HEK293 (cell line): ENCODE results near the gene RLN3.

Experiments used
- ATF2 ChIP-seq: fragments of 450-650 bp; formaldehyde crosslinking; IDR thresholded peaks from 2 replicates; pipeline ENCODE4 v1.5.1; 2016; ENCODE audit warnings: missing biosample characterization, missing genetic modification characterization, low read depth
- ELK4 ChIP-seq: IDR thresholded peaks from 2 replicates; pipeline ENCODE4 v1.6.1; 2011; ENCODE audit warnings: mild to moderate bottlenecking, low read depth, low read length, borderline replicate concordance
- GLIS1 ChIP-seq: fragments of 450-650 bp; formaldehyde crosslinking; IDR thresholded peaks from 2 replicates; pipeline ENCODE4 v1.5.1; 2016; ENCODE audit warnings: missing biosample characterization, missing genetic modification characterization
- KLF10 ChIP-seq: fragments of 450-650 bp; IDR thresholded peaks from 2 replicates; pipeline ENCODE4 v1.5.1; 2018; ENCODE audit warnings: missing biosample characterization, mild to moderate bottlenecking, missing genetic modification characterization
- KLF7 ChIP-seq: fragments of 450-650 bp; formaldehyde crosslinking; IDR thresholded peaks from 2 replicates; pipeline ENCODE4 v1.5.1; 2016; ENCODE audit warnings: missing biosample characterization, missing genetic modification characterization, borderline replicate concordance
- KLF8 ChIP-seq: fragments of 450-650 bp; formaldehyde crosslinking; IDR thresholded peaks from 2 replicates; pipeline ENCODE4 v1.5.1; 2016; ENCODE audit warnings: missing biosample characterization, missing genetic modification characterization
- PRDM1 ChIP-seq: fragments of 450-650 bp; formaldehyde crosslinking; IDR thresholded peaks from 2 replicates; pipeline ENCODE4; 2016; ENCODE audit warnings: missing biosample characterization, missing genetic modification characterization
- RBAK ChIP-seq: fragments of 450-650 bp; formaldehyde crosslinking; IDR thresholded peaks from 2 replicates; pipeline ENCODE4 v1.5.1; 2016; ENCODE audit warnings: missing biosample characterization, missing genetic modification characterization
- TCF7L2 ChIP-seq: IDR thresholded peaks from 2 replicates; pipeline ENCODE4 v1.6.1; 2011; ENCODE audit warnings: low read depth, mild to moderate bottlenecking, inconsistent platforms, low read length, moderate library complexity, borderline replicate concordance
- YY2 ChIP-seq: fragments of 450-650 bp; formaldehyde crosslinking; IDR thresholded peaks from 2 replicates; pipeline ENCODE4 v1.5.1; 2016; ENCODE audit warnings: missing biosample characterization, missing genetic modification characterization
- ZBTB11 ChIP-seq: fragments of 450-650 bp; formaldehyde crosslinking; conservative IDR thresholded peaks from 2 replicates; pipeline ENCODE4 v1.5.1; 2016; ENCODE audit warnings: low read depth, missing biosample characterization, missing genetic modification characterization
- ZBTB26 ChIP-seq: fragments of 450-650 bp; formaldehyde crosslinking; optimal IDR thresholded peaks from 2 replicates; pipeline ENCODE3; 2016; ENCODE audit warnings: missing biosample characterization, mild to moderate bottlenecking, missing genetic modification characterization
- ZFP41 ChIP-seq: fragments of 450-650 bp; formaldehyde crosslinking; IDR thresholded peaks from 2 replicates; pipeline ENCODE4 v1.5.1; 2016; ENCODE audit warnings: missing biosample characterization, missing genetic modification characterization, borderline replicate concordance
- ZNF155 ChIP-seq: fragments of 450-650 bp; formaldehyde crosslinking; IDR thresholded peaks from 2 replicates; pipeline ENCODE4 v1.5.1; 2016; ENCODE audit warnings: missing biosample characterization, missing genetic modification characterization
- ZNF169 ChIP-seq: fragments of 450-650 bp; formaldehyde crosslinking; IDR thresholded peaks from 2 replicates; pipeline ENCODE4 v1.5.1; 2016; ENCODE audit warnings: missing biosample characterization, missing genetic modification characterization
- ZNF221 ChIP-seq: fragments of 450-650 bp; formaldehyde crosslinking; IDR thresholded peaks from 2 replicates; pipeline ENCODE4 v1.5.1; 2017; ENCODE audit warnings: missing biosample characterization, missing genetic modification characterization, borderline replicate concordance
- ZNF266 ChIP-seq: fragments of 450-650 bp; formaldehyde crosslinking; IDR thresholded peaks from 2 replicates; pipeline ENCODE4 v1.5.1; 2016; ENCODE audit warnings: missing biosample characterization, missing genetic modification characterization, low read depth
- ZNF394 ChIP-seq: fragments of 450-650 bp; formaldehyde crosslinking; IDR thresholded peaks from 2 replicates; pipeline ENCODE4 v1.5.1; 2016; ENCODE audit warnings: missing biosample characterization, missing genetic modification characterization, mild to moderate bottlenecking, moderate library complexity, borderline replicate concordance
- ZNF501 ChIP-seq: fragments of 450-650 bp; formaldehyde crosslinking; IDR thresholded peaks from 2 replicates; pipeline ENCODE4 v1.5.1; 2016; ENCODE audit warnings: missing biosample characterization, missing genetic modification characterization
- ZNF510 ChIP-seq: fragments of 450-650 bp; formaldehyde crosslinking; IDR thresholded peaks from 2 replicates; pipeline ENCODE4 v1.5.1; 2018; ENCODE audit warnings: mild to moderate bottlenecking, missing genetic modification characterization, missing biosample characterization; ENCODE audit not compliant: insufficient replicate concordance
- ZNF560 ChIP-seq: fragments of 450-650 bp; formaldehyde crosslinking; IDR thresholded peaks from 2 replicates; pipeline ENCODE4 v1.5.1; 2017; ENCODE audit warnings: missing biosample characterization, missing genetic modification characterization, borderline replicate concordance
- ZNF660 ChIP-seq: fragments of 450-650 bp; IDR thresholded peaks from 2 replicates; pipeline ENCODE4 v1.5.1; 2018; ENCODE audit warnings: missing biosample characterization, mild to moderate bottlenecking, missing genetic modification characterization
- ZNF704 ChIP-seq: fragments of 450-650 bp; formaldehyde crosslinking; IDR thresholded peaks from 2 replicates; pipeline ENCODE4 v1.5.1; 2016; ENCODE audit warnings: missing biosample characterization, missing genetic modification characterization
- ZSCAN30 ChIP-seq: fragments of 450-650 bp; IDR thresholded peaks from 2 replicates; pipeline ENCODE4 v1.5.1; 2018; ENCODE audit warnings: missing biosample characterization, mild to moderate bottlenecking, missing genetic modification characterization, moderate library complexity
- ZSCAN4 ChIP-seq: fragments of 450-650 bp; formaldehyde crosslinking; IDR thresholded peaks from 2 replicates; pipeline ENCODE4 v1.5.1; 2017; ENCODE audit warnings: missing biosample characterization, missing genetic modification characterization

The RLN3 gene

GRCh38 chr19:14006766-14007562, 21.0 kb upstream of the RLN3 start (continued):
- 0 out of 2 replicates have a peak, but pooled peaks have one; percentile 86 for TF ChIP-seq ZNF221
- no peak for TF ChIP-seq TCF7L2
- TF ChIP-seq ZNF510 (tag by site-specific recombination), result no peak
- peak; percentile 81 for TF ChIP-seq ZNF660 (tag by site-specific recombination)
- TF ChIP-seq ZNF155 (tag by site-specific recombination), result no peak
- TF ChIP-seq ZBTB11 (tag by site-specific recombination), result peak; percentile 57
- peak; percentile 79 for TF ChIP-seq YY2
- no peak for TF ChIP-seq ELK4
- TF ChIP-seq ZSCAN30, result peak; percentile 96
- peak; percentile 88 for TF ChIP-seq KLF10 (tag by site-specific recombination)
- TF ChIP-seq ZBTB26 (tag by site-specific recombination), result peak; percentile 98
- no peak for TF ChIP-seq ZFP41
- peak; percentile 78 for TF ChIP-seq KLF8 (tag by site-specific recombination)
- TF ChIP-seq GLIS1, result peak; percentile 72
- peak; percentile 100 for TF ChIP-seq ATF2 (tag by site-specific recombination)
- peak; percentile 95 for TF ChIP-seq ZNF501
- TF ChIP-seq PRDM1 (tag by site-specific recombination), result no peak; the same call in 1 of the 2 replicates
- no peak for TF ChIP-seq ZNF704 (tag by site-specific recombination)
- TF ChIP-seq ZNF169 (tag by site-specific recombination), result 0 out of 2 replicates have a peak, but pooled peaks have one; percentile 67
- no peak for TF ChIP-seq ZNF266
- peak; percentile 74; the same call in 1 of the 2 replicates for TF ChIP-seq ZNF394
- peak; percentile 83 for TF ChIP-seq KLF7 (tag by site-specific recombination)
- no peak for TF ChIP-seq ZNF560 (tag by site-specific recombination)
- no peak for TF ChIP-seq RBAK (tag by site-specific recombination)
- peak; percentile 65 for TF ChIP-seq ZSCAN4 (tag by site-specific recombination)
